K562 (cell line): Measurements from ENCODE around the gene MTCH2. TPM values are rescaled to one million over a fixed set of nuclear protein-coding genes. Genes with fewer than 3 reads are reported as not detected.

Experiments used
- DMBX1 ChIP-seq: fragments of 250-450 bp; sonication (Bioruptor Pico); IDR thresholded peaks from 2 replicates; pipeline ENCODE4 v1.8.0; 2022; ENCODE audit warnings: inconsistent platforms, mild to moderate bottlenecking, moderate library complexity, borderline replicate concordance
- GATAD2B ChIP-seq: fragments of 450-650 bp; IDR thresholded peaks from 2 replicates; pipeline ENCODE4 v1.6.1; 2017; ENCODE audit warnings: mild to moderate bottlenecking, borderline replicate concordance
- HDAC2 ChIP-seq: fragments of 450-650 bp; IDR thresholded peaks from 2 replicates; pipeline ENCODE4 v1.6.1; 2016; ENCODE audit warnings: mild to moderate bottlenecking
- HOXB6 ChIP-seq: fragments of 250-450 bp; sonication (Bioruptor Pico); IDR thresholded peaks from 2 replicates; pipeline ENCODE4 v1.5.1; 2022; ENCODE audit warnings: mild to moderate bottlenecking, borderline replicate concordance
- HSF4 ChIP-seq: fragments of 250-450 bp; sonication (Bioruptor Pico); IDR thresholded peaks from 2 replicates; pipeline ENCODE4 v2.1.2; 2022; ENCODE audit warnings: mild to moderate bottlenecking, moderate library complexity, borderline replicate concordance
- PATZ1 ChIP-seq: fragments of 250-450 bp; sonication (Bioruptor Pico); IDR thresholded peaks from 2 replicates; pipeline ENCODE4 v1.5.0; 2020; ENCODE audit warnings: mild to moderate bottlenecking, borderline replicate concordance
- PRPF4 ChIP-seq: fragments of 200-400 bp; formaldehyde crosslinking; IDR thresholded peaks from one replicate; pipeline ENCODE4 v1.6.1; 2017; ENCODE audit warnings: low read length, low read depth, mild to moderate bottlenecking; ENCODE audit not compliant: insufficient read depth, poor library complexity, severe bottlenecking
- RBBP5 ChIP-seq: fragments of 200-600 bp; sonication (generic); IDR thresholded peaks from 2 replicates; pipeline ENCODE4 v1.6.1; 2012; ENCODE audit warnings: borderline replicate concordance, mild to moderate bottlenecking, low read length, control low read depth, inconsistent platforms; ENCODE audit not compliant: insufficient read depth, poor library complexity, severe bottlenecking
- SIN3A ChIP-seq, 2 experiments: fragments of 150-350 bp in 1 of 2; IDR thresholded peaks; 2 replicates each; pipeline ENCODE4 v1.6.1; 2011 to 2016; ENCODE audit warnings: borderline replicate concordance in 2 of 2, low read depth in 2 of 2, low read length in 2 of 2, mild to moderate bottlenecking in 2 of 2, moderate library complexity in 2 of 2; ENCODE audit not compliant: control insufficient read depth in 1 of 2
- TCF7 ChIP-seq: sonication (generic); IDR thresholded peaks from 2 replicates; pipeline ENCODE4 v1.6.1; 2016; ENCODE audit warnings: antibody characterized with exemption, borderline replicate concordance
- ZNF24 ChIP-seq: fragments of 450-650 bp; IDR thresholded peaks from 2 replicates; pipeline ENCODE4 v1.6.1; 2016
- ZNF76 ChIP-seq: fragments of 250-450 bp; sonication (Bioruptor Pico); IDR thresholded peaks from 2 replicates; pipeline ENCODE4 v1.4.0; 2020; ENCODE audit warnings: mild to moderate bottlenecking, moderate library complexity, borderline replicate concordance
- polyA plus RNA-seq, 8 experiments: library from polyadenylated mRNA; depleted of rRNA in 4 of 8; stranded (reverse) in 5 of 8; unstranded in 3 of 8; fragments of >200 nt; fragmentation: Nextera tagmentation in 2 of 8; fragmentation: Illumina TruSeq in 1 of 8; extraction: Ambion mirVana in 2 of 8; extraction: Trizol in 1 of 8; gene quantifications; 2 replicates each; pipeline versions ENCODE4 v1.2.1 to v1.2.3, GENCODE V29; 2011 to 2014; ENCODE audit warnings: inconsistent platforms in 1 of 8, missing spikeins in 1 of 8
- total RNA-seq, 7 experiments: library from RNA; depleted of rRNA in 6 of 7; stranded (reverse); fragments of >200 nt in 6 of 7; fragmentation: Illumina TruSeq in 2 of 7; extraction: Trizol in 2 of 7; gene quantifications; 2 replicates each; pipeline versions ENCODE4 v1.2.1 to v1.2.3, GENCODE V29; 2011 to 2021; ENCODE audit warnings: low replicate concordance in 1 of 7
- TF ChIP-seq, protein P1 (sequence below): fragments of 250-450 bp; sonication (Bioruptor Pico); IDR thresholded peaks from 2 replicates; pipeline ENCODE4 v1.4.0; 2020; ENCODE audit warnings: mild to moderate bottlenecking, moderate library complexity
- TF ChIP-seq, protein P2 (sequence below), 2 experiments: fragments of 450-650 bp; formaldehyde crosslinking in 1 of 2; IDR thresholded peaks; 2 replicates each; pipeline versions ENCODE4 v1.4.0 to v1.6.1; 2014 to 2020; ENCODE audit warnings: mild to moderate bottlenecking in 2 of 2, borderline replicate concordance in 1 of 2, low read depth in 1 of 2
- TF ChIP-seq, protein P3 (sequence below): sonication (generic); formaldehyde crosslinking; IDR thresholded peaks from 2 replicates; pipeline ENCODE4 v1.8.0; 2022; ENCODE audit warnings: mild to moderate bottlenecking, missing genetic modification reagents

The MTCH2 gene
- total and polyA plus RNA-seq, 9 of the 15 experiments (the other 6 are each of a cell fraction or from before 2014, with no cell fraction given) = 95.4 to 620 (median 198) TPM

- no peak for TF ChIP-seq RBBP5
- no peak for TF ChIP-seq ZNF76 (CRISPR knock-in tag)
- TF ChIP-seq, protein P1, sequence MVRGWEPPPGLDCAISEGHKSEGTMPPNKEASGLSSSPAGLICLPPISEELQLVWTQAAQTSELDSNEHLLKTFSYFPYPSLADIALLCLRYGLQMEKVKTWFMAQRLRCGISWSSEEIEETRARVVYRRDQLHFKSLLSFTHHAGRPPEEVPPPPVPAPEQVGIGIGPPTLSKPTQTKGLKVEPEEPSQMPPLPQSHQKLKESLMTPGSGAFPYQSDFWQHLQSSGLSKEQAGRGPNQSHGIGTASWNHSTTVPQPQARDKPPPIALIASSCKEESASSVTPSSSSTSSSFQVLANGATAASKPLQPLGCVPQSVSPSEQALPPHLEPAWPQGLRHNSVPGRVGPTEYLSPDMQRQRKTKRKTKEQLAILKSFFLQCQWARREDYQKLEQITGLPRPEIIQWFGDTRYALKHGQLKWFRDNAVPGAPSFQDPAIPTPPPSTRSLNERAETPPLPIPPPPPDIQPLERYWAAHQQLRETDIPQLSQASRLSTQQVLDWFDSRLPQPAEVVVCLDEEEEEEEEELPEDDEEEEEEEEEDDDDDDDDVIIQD (CRISPR knock-in tag) = no peak
- peak; percentile 29; the same call in 1 of the 2 replicates for TF ChIP-seq DMBX1
- TF ChIP-seq PRPF4 = no peak
- TF ChIP-seq, protein P2, sequence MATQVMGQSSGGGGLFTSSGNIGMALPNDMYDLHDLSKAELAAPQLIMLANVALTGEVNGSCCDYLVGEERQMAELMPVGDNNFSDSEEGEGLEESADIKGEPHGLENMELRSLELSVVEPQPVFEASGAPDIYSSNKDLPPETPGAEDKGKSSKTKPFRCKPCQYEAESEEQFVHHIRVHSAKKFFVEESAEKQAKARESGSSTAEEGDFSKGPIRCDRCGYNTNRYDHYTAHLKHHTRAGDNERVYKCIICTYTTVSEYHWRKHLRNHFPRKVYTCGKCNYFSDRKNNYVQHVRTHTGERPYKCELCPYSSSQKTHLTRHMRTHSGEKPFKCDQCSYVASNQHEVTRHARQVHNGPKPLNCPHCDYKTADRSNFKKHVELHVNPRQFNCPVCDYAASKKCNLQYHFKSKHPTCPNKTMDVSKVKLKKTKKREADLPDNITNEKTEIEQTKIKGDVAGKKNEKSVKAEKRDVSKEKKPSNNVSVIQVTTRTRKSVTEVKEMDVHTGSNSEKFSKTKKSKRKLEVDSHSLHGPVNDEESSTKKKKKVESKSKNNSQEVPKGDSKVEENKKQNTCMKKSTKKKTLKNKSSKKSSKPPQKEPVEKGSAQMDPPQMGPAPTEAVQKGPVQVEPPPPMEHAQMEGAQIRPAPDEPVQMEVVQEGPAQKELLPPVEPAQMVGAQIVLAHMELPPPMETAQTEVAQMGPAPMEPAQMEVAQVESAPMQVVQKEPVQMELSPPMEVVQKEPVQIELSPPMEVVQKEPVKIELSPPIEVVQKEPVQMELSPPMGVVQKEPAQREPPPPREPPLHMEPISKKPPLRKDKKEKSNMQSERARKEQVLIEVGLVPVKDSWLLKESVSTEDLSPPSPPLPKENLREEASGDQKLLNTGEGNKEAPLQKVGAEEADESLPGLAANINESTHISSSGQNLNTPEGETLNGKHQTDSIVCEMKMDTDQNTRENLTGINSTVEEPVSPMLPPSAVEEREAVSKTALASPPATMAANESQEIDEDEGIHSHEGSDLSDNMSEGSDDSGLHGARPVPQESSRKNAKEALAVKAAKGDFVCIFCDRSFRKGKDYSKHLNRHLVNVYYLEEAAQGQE (IDR thresholded peaks at IDR 0.05; ENCODE audit: borderline replicate concordance) = no peak
- TF ChIP-seq, protein P2 (CRISPR knock-in tag; IDR thresholded peaks at IDR 0.05; ENCODE audit: low read depth) = no peak
- no peak for TF ChIP-seq TCF7
- no peak for TF ChIP-seq GATAD2B
- TF ChIP-seq SIN3A (IDR thresholded peaks at IDR 0.05; ENCODE audit: borderline replicate concordance in 2 of 2, control insufficient read depth in 1 of 2, low read depth in 2 of 2, low read length in 2 of 2) = no peak
- no peak for TF ChIP-seq HOXB6
- TF ChIP-seq, protein P3, sequence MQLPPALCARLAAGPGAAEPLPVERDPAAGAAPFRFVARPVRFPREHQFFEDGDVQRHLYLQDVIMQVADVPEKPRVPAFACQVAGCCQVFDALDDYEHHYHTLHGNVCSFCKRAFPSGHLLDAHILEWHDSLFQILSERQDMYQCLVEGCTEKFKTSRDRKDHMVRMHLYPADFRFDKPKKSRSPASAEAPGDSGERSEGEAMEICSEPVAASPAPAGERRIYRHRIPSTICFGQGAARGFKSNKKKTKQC = no peak
- TF ChIP-seq HSF4 (CRISPR knock-in tag) = no peak
- TF ChIP-seq PATZ1 (CRISPR knock-in tag) = no peak
- peak; percentile 82 for TF ChIP-seq ZNF24
- peak; percentile 33; the same call in 1 of the 2 replicates for TF ChIP-seq HDAC2
Observed at GRCh38 chr11:47672283-47672730, 29.9 kb upstream of the MTCH2 start (continued).
